AG04450 (cell line): ENCODE data around the gene SENP6. TPM values are rescaled to one million over a fixed set of nuclear protein-coding genes. Genes with fewer than 3 reads are reported as not detected.

ENCODE experiments used
- CTCF ChIA-PET: fragments of 300-600, 350-600 bp; formaldehyde crosslinking; extraction: SDS; loops from one replicate; lab custom pipeline; 2022; ENCODE audit warnings: antibody characterized with exemption, inconsistent platforms; lab: Charles Lee
- POLR2A ChIA-PET: fragments of 350-600 bp; formaldehyde crosslinking; extraction: SDS; loops from one replicate; lab custom pipeline; 2021; ENCODE audit warnings: antibody characterized with exemption, inconsistent platforms; lab: Yijun Ruan, JAX
- DNase-seq: peaks from one replicate; pipeline ENCODE4 v3.0.0-alpha.2; 2011; ENCODE audit warnings: low read depth, low spot score
- H3K27ac ChIP-seq: one replicate; pipeline ENCODE4 v1.5.1; 2012; ENCODE audit warnings: low read depth, low read length, control low read depth
- H3K27me3 ChIP-seq: one replicate; pipeline ENCODE4 v1.6.0; 2012; ENCODE audit warnings: low read length; ENCODE audit not compliant: control insufficient read depth, insufficient read depth
- H3K4me3 ChIP-seq: 2 replicates; pipeline ENCODE4 v1.5.1; 2011; ENCODE audit warnings: mild to moderate bottlenecking, low read depth, low read length, control low read depth
- H3K9me3 ChIP-seq: 2 replicates; pipeline ENCODE4 v1.5.1; 2012; ENCODE audit warnings: low read length; ENCODE audit not compliant: control insufficient read depth, insufficient read depth
- CTCF ChIP-seq: IDR thresholded peaks from 2 replicates; pipeline ENCODE4 v1.5.1; 2011; ENCODE audit warnings: low read depth, low read length, control low read depth, inconsistent platforms
- polyA plus RNA-seq: library from polyadenylated mRNA; depleted of rRNA; stranded (reverse); fragments of >200 nt; gene quantifications from 2 replicates; pipeline ENCODE4 v1.2.3, GENCODE V29; 2011

The SENP6 gene
- polyA plus RNA-seq, 1 experiment: 55.8 TPM

- no peak for TF ChIP-seq CTCF
- Histone ChIP-seq H3K4me3 (no peak overlapping the region), H3K27ac (no peak overlapping the region), H3K9me3 (no peaks in the 10 kb centered on the region), H3K27me3 (no peaks in the 10 kb centered on the region)
- ChIA-PET CTCF (interaction anchor here (0.6 kb wide), 1 partner anchor 95 kb away, joined by 5 read pairs; no protein-coding TSS in a partner anchor), POLR2A (no interaction called here)
- no peak for DNase-seq
Observed at GRCh38 chr6:75643173-75643572, 41.5 kb downstream of the SENP6 start.

- POLR2A ChIA-PET: no interaction called here
- CTCF ChIA-PET: interaction anchor here (0.6 kb wide), 1 partner anchor 134 kb away, joined by 3 read pairs; no protein-coding TSS in a partner anchor
- H3K4me3 ChIP-seq: no peak overlapping the region
- H3K27ac ChIP-seq: no peak overlapping the region
- no peaks in the 10 kb centered on the region for H3K27me3 ChIP-seq
- TF ChIP-seq CTCF: no peak
- DNase-seq: no peak
- H3K9me3 ChIP-seq: no peaks in the 10 kb centered on the region
Observed at GRCh38 chr6:75656479-75656878, 54.8 kb downstream of the SENP6 start.

- ChIA-PET CTCF (interaction anchor here (0.6 kb wide), 1 partner anchor 133 kb away, joined by 3 read pairs; no protein-coding TSS in a partner anchor), POLR2A (no interaction called here)
- no peak for TF ChIP-seq CTCF
- Histone ChIP-seq H3K9me3 (no peaks in the 10 kb centered on the region), H3K4me3 (no peak overlapping the region), H3K27me3 (no peaks in the 10 kb centered on the region), H3K27ac (no peak overlapping the region)
- DNase-seq: no peak
Observed at GRCh38 chr6:75657327-75657726, 55.6 kb downstream of the SENP6 start.

GRCh38 chr6:75666592-75666991, 64.9 kb downstream of the SENP6 start:
- ChIA-PET POLR2A (no interaction called here), CTCF (no interaction called here)
- TF ChIP-seq CTCF: no peak
- H3K27me3 ChIP-seq: no peaks in the 10 kb centered on the region
- DNase-seq: no peak
- no peaks in the 10 kb centered on the region for H3K9me3 ChIP-seq
- no peak overlapping the region for H3K4me3 ChIP-seq
- H3K27ac ChIP-seq: no peak overlapping the region

DNA sequence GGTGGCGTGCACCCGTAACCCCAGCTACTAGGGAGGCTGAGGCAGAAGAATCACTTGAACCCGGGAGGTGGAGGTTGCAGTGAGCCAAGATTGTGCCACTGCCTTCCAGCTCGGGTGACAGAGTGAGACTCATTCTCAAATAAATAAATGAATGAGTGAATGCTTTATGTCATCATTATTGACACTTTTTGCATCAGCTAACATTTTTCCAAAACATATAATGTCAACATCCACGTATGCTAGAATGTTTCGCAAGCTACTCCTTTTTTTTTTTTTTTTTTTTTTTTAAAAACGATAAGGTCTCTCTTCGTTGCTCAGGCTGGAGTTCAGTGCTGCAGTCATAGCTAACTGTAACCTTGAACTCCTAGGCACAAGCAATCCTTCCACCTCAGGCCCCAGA, 72.2 kb downstream of the SENP6 start:
- no peak for TF ChIP-seq CTCF
- no peaks in the 10 kb centered on the region for H3K9me3 ChIP-seq
- H3K4me3 ChIP-seq: no peak overlapping the region
- H3K27me3 ChIP-seq: no peaks in the 10 kb centered on the region
- no peak overlapping the region for H3K27ac ChIP-seq
- ChIA-PET CTCF (interaction anchor here (0.6 kb wide), 1 partner anchor 10 kb away, joined by 4 read pairs; no protein-coding TSS in a partner anchor), POLR2A (no interaction called here)
- no peak for DNase-seq
